ENCODE results near the gene ACYP2. TPM values are rescaled to one million over a fixed set of nuclear protein-coding genes. Genes with fewer than 3 reads are reported as not detected.
"Not testable (repeated sequence)": the region's sequence is repeated elsewhere in the genome, so short reads cannot be mapped to it uniquely, and the experiment has no call there.

ACYP2 gene
- total RNA-seq, 1 experiment from 2014 or later, result 20.2 TPM

GRCh38 chr2:54247115-54247514, 131.7 kb downstream of the ACYP2 start:
- DNase-seq (ENCODE audit: low read depth), result no peak
- in situ Hi-C loops (cut with HindIII; ENCODE audit: low pct_unique_long_range_greater_than_20kb, low sequenced_read_pairs), result no loop called here

- in situ Hi-C loops (cut with HindIII; ENCODE audit: low pct_unique_long_range_greater_than_20kb, low sequenced_read_pairs), result no loop called here
- no peak for DNase-seq (ENCODE audit: low read depth)
Measured at GRCh38 chr2:54249629-54250028, 134.2 kb downstream of the ACYP2 start.

DNA sequence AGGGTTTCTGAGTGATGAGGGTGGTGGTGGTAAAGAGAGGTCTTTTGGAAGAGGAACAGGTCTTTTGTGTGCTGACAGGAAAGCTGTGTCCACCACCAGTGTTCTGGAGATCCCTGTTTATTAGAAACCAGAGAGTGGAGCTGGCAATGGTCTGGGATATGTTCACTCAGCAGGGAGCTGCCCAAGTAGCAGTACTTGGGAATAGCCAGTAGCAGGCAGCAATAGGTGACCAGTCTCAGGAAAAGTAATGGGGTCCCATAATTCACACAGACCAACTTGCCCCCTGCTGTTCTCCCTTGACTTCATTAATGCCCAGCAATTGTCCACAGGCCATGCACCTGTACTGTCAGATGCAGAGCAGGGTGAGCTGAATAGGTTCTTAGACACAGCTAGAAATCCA, 138.8 kb downstream of the ACYP2 start:
- no peak for DNase-seq (ENCODE audit: low read depth)
- in situ Hi-C loops (cut with HindIII; ENCODE audit: low pct_unique_long_range_greater_than_20kb, low sequenced_read_pairs), result no loop called here

- in situ Hi-C loops (cut with HindIII; ENCODE audit: low pct_unique_long_range_greater_than_20kb, low sequenced_read_pairs), result no loop called here
- no peak for DNase-seq (ENCODE audit: low read depth)
Measured at GRCh38 chr2:54255230-54256090, 140.0 kb downstream of the ACYP2 start.

DNA sequence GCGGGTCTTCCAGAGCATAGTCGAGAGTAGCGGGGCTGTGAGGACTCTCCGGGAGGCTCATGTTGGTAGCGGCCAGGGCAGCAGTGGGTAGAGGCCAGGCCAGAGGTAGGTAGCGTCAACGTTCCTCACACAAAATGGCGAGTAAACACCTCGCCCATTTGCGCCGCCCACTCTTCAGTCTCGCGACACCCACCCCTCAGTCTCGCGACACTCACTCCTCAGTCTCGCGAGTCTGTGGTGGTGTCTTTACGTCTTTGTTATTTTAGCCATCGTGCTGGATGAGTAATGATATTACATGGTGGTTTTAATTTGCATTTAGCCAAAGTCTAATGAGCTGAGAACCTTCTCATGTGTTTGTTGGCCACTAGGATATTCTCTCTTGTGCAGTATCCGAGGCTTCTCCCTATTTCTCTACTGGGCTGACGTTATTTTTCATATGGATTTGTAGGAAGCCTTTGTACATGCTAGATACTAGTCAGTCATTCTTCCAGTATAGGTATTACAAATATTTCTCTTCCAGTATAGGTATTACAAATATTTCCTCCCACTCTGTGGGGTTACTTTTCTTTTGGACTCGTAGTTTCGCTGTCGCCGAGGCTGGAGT, 140.8 kb downstream of the ACYP2 start, which contains the start of gene TSPYL6:
TSPYL6 (minus strand) TSS at position 139 of the 604 bp plus-strand sequence; CDS start at position 61, 78 bp downstream.
- in situ Hi-C loops (cut with HindIII; ENCODE audit: low pct_unique_long_range_greater_than_20kb, low sequenced_read_pairs), result no loop called here
- DNase-seq (ENCODE audit: low read depth), result no peak

- in situ Hi-C loops (cut with HindIII; ENCODE audit: low pct_unique_long_range_greater_than_20kb, low sequenced_read_pairs), result no loop called here
- DNase-seq (ENCODE audit: low read depth), result no peak
Measured at GRCh38 chr2:54258166-54258565, 142.8 kb downstream of the ACYP2 start.

GRCh38 chr2:54259413-54260240, 144.2 kb downstream of the ACYP2 start:
- DNase-seq (ENCODE audit: low read depth), result no peak
- in situ Hi-C loops (cut with HindIII; ENCODE audit: low pct_unique_long_range_greater_than_20kb, low sequenced_read_pairs), result no loop called here

DNA sequence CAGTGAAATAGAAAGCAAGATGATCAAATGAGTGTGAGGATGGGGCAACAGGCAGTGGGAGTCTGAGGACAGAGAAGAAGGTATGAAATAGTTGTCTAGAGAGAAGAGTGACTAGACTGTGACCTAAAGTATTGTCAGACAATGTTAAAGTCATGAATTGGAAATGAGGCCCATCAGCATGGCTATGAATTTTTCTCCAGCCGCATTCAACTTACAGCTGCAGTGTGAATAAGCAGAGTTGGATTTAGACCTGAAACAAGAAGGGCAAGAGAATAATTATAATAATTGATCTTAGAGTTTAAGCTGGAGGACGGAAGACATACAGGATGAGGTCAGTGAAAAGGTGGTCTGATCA, 144.8 kb downstream of the ACYP2 start:
- in situ Hi-C loops (cut with HindIII; ENCODE audit: low pct_unique_long_range_greater_than_20kb, low sequenced_read_pairs), result no loop called here

GRCh38 chr2:54261537-54261936, 146.1 kb downstream of the ACYP2 start:
- DNase-seq (ENCODE audit: low read depth), result no peak
- in situ Hi-C loops (cut with HindIII; ENCODE audit: low pct_unique_long_range_greater_than_20kb, low sequenced_read_pairs), result no loop called here

More for the DNA sequence above, 144.8 kb downstream of the ACYP2 start:
- DNase-seq (ENCODE audit: low read depth), result no peak

- no peak for DNase-seq (ENCODE audit: low read depth)
- in situ Hi-C loops (cut with HindIII; ENCODE audit: low pct_unique_long_range_greater_than_20kb, low sequenced_read_pairs), result no loop called here
Measured at GRCh38 chr2:54262015-54262765, 146.8 kb downstream of the ACYP2 start.

- in situ Hi-C loops (cut with HindIII; ENCODE audit: low pct_unique_long_range_greater_than_20kb, low sequenced_read_pairs); DNase-seq (ENCODE audit: low read depth): not testable (repeated sequence)
Measured at GRCh38 chr2:54265081-54265480, 149.7 kb downstream of the ACYP2 start.

- no peak for DNase-seq (ENCODE audit: low read depth)
- in situ Hi-C loops (cut with HindIII; ENCODE audit: low pct_unique_long_range_greater_than_20kb, low sequenced_read_pairs), result no loop called here
Measured at GRCh38 chr2:54267577-54267976, 152.2 kb downstream of the ACYP2 start.

- in situ Hi-C loops (cut with HindIII; ENCODE audit: low pct_unique_long_range_greater_than_20kb, low sequenced_read_pairs), result no loop called here
- DNase-seq (ENCODE audit: low read depth), result no peak
Measured at GRCh38 chr2:54271189-54271588, 155.8 kb downstream of the ACYP2 start.

- no peak for DNase-seq (ENCODE audit: low read depth)
- in situ Hi-C loops (cut with HindIII; ENCODE audit: low pct_unique_long_range_greater_than_20kb, low sequenced_read_pairs), result no loop called here
Measured at GRCh38 chr2:54271843-54272627, 156.6 kb downstream of the ACYP2 start.

DNA sequence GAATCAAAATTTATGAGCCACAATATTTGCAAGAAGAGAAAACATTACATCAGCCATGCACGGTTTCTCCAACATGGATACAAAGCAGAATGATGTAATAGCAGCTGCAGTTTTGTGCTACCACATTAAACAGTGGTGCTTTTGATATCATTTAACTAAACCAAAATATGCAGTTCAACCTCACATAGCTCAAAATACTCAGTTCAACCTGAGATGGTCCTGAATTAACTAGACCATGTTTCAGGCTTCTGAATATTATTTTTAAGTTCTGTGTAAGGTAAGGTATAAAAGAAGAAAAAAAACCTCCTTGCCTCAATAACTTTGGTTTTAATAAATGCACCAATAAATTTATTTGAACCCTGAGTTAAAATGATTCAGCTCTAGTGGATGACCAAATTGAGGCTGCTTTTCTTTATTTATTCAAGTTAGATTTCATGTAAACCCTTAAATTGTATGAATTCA, 159.4 kb downstream of the ACYP2 start:
- no peak for DNase-seq (ENCODE audit: low read depth)
- in situ Hi-C loops (cut with HindIII; ENCODE audit: low pct_unique_long_range_greater_than_20kb, low sequenced_read_pairs), result no loop called here

- no peak for DNase-seq (ENCODE audit: low read depth)
- in situ Hi-C loops (cut with HindIII; ENCODE audit: low pct_unique_long_range_greater_than_20kb, low sequenced_read_pairs), result no loop called here
Measured at GRCh38 chr2:54275541-54275940, 160.1 kb downstream of the ACYP2 start.

- no peak for DNase-seq (ENCODE audit: low read depth)
- in situ Hi-C loops (cut with HindIII; ENCODE audit: low pct_unique_long_range_greater_than_20kb, low sequenced_read_pairs), result no loop called here
Measured at GRCh38 chr2:54279385-54279784, 164.0 kb downstream of the ACYP2 start.

Data from Caki2 (cell line).